ENCODE data around the gene SCAPER. TPM values are rescaled to one million over a fixed set of nuclear protein-coding genes. Genes with fewer than 3 reads are reported as not detected.

The SCAPER gene
- total RNA-seq, 2 experiments from 2014 or later: 10.4 to 22.3 TPM

DNA sequence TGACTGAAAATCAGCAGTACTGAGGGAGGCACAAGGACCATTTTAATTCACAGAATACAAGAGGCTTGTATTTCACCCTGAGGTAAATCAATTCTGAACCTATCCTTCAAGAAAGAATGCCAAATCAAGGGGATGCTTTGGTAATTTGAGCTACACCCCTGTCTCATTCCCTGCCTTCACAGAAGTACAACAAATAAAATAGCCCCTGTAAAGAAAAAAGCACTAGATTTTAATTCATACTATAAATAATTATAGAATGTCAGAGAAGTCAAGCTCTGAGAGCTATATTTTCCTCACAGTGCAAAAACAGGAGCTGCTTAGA lies 319.6 kb downstream of the SCAPER start:
- Histone ChIP-seq H2AFZ (ENCODE audit: low read length) (no peak overlapping the region), H3K27ac (ENCODE audit: low read depth, low read length, poor library complexity, severe bottlenecking) (no peak overlapping the region), H4K20me1 (ENCODE audit: insufficient read depth, low read length) (no peaks in the 10 kb centered on the region), H3K9me3 (ENCODE audit: low read length) (peaks cover 8% of the 10 kb centered on the region; the same call in 1 of the 2 replicates), H3K4me2 (ENCODE audit: low read length) (no peak overlapping the region), H3K36me3 (ENCODE audit: insufficient read depth, low read length) (no peaks in the 10 kb centered on the region), H3K4me1 (ENCODE audit: insufficient read depth, low read length, poor library complexity, severe bottlenecking) (no peaks in the 10 kb centered on the region), H3K9me2 (ENCODE audit: insufficient read depth, low read length) (no peaks in the 10 kb centered on the region), H3K79me2 (ENCODE audit: insufficient read depth, low read depth, low read length) (no peaks in the 10 kb centered on the region), H3K4me3 (ENCODE audit: low read depth, low read length, poor library complexity, severe bottlenecking) (no peak overlapping the region)
- intact Hi-C loops (cut with micrococcal nuclease; ENCODE audit: unreplicated experiment): no loop called here
- TF ChIP-seq EZH2phosphoT487 (IDR thresholded peaks at IDR 0.05; ENCODE audit: borderline replicate concordance, low read depth, low read length): no peak
- TF ChIP-seq, protein P1, sequence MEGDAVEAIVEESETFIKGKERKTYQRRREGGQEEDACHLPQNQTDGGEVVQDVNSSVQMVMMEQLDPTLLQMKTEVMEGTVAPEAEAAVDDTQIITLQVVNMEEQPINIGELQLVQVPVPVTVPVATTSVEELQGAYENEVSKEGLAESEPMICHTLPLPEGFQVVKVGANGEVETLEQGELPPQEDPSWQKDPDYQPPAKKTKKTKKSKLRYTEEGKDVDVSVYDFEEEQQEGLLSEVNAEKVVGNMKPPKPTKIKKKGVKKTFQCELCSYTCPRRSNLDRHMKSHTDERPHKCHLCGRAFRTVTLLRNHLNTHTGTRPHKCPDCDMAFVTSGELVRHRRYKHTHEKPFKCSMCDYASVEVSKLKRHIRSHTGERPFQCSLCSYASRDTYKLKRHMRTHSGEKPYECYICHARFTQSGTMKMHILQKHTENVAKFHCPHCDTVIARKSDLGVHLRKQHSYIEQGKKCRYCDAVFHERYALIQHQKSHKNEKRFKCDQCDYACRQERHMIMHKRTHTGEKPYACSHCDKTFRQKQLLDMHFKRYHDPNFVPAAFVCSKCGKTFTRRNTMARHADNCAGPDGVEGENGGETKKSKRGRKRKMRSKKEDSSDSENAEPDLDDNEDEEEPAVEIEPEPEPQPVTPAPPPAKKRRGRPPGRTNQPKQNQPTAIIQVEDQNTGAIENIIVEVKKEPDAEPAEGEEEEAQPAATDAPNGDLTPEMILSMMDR (conservative IDR thresholded peaks at IDR 0.05; ENCODE audit: low read length): no peak
- DNase-seq (ENCODE audit: low spot score): no peak
- ChIA-PET POLR2A (no interaction called here), CTCF (ENCODE audit: unreplicated experiment) (no interaction called here)
- no TSS peak for BruUV-seq (replicated peaks)

DNA sequence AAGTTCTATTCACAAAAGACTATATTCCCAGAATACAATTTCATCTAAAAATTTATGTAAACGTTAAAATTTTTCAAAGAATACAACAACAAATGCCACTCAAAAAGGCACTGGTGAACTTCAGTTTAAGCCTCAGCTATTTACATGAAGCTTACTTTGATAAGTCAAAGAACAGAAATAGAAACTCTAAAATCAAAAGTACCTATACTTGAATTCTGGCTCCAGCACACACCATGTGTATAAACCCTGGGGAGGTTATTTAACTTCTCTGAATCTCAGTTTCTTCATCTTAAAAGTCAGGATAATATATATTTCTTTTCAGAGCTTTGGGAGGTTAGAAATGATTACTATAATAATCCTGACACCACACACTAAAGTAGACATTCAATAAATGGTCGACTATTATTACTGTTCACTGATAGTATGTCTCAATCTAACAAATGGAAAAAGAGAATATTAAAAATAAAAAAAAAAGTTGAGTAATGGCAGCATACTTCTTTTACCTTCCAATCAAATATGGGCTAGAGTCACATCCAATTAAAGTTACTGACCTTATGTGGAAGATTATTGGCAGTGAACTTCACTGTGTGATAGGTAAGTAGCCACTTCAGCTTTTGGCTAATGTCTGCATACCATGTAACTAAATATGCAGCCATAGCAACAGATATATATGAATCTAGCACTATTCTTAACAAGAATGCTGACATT lies 320.1 kb downstream of the SCAPER start:
- H2AFZ ChIP-seq (ENCODE audit: low read length): no peak overlapping the region
- H3K27ac ChIP-seq (ENCODE audit: low read depth, low read length, poor library complexity, severe bottlenecking): no peak overlapping the region
- no peak for DNase-seq (ENCODE audit: low spot score)
- H3K4me3 ChIP-seq (ENCODE audit: low read depth, low read length, poor library complexity, severe bottlenecking): no peak overlapping the region
- POLR2A ChIA-PET: no interaction called here
- H3K79me2 ChIP-seq (ENCODE audit: insufficient read depth, low read depth, low read length): no peaks in the 10 kb centered on the region
- H3K4me1 ChIP-seq (ENCODE audit: insufficient read depth, low read length, poor library complexity, severe bottlenecking): no peaks in the 10 kb centered on the region
- CTCF ChIA-PET (ENCODE audit: unreplicated experiment): no interaction called here
- H3K4me2 ChIP-seq (ENCODE audit: low read length): no peak overlapping the region
- intact Hi-C loops (cut with micrococcal nuclease; ENCODE audit: unreplicated experiment): no loop called here
- peaks cover 8% of the 10 kb centered on the region; the same call in 1 of the 2 replicates for H3K9me3 ChIP-seq (ENCODE audit: low read length)
- TF ChIP-seq, protein P1 (conservative IDR thresholded peaks at IDR 0.05; ENCODE audit: low read length): no peak
- TF ChIP-seq EZH2phosphoT487 (IDR thresholded peaks at IDR 0.05; ENCODE audit: borderline replicate concordance, low read depth, low read length): no peak
- BruUV-seq (replicated peaks): no TSS peak
- H4K20me1 ChIP-seq (ENCODE audit: insufficient read depth, low read length): no peaks in the 10 kb centered on the region
- no peaks in the 10 kb centered on the region for H3K36me3 ChIP-seq (ENCODE audit: insufficient read depth, low read length)
- H3K9me2 ChIP-seq (ENCODE audit: insufficient read depth, low read length): no peaks in the 10 kb centered on the region

DNA sequence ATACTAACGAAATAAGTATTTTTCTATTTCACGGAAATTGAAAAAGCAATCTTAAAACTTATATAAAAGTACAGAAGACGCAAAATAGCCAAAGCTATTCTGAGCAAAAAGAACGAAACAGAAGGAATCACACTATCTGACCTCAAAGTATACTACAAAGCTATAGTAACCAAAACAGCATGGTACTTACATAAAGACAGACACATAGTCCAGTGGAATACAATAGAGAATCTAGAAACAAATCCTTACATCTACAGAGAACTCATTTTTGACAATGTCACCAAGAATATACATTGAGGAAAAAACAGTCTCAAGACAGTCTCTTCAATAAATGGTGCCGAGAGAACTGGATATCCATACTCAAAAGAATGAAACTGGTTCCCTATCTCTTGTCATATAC lies 322.6 kb downstream of the SCAPER start:
- H2AFZ ChIP-seq (ENCODE audit: low read length): no peak overlapping the region
- H3K9me2 ChIP-seq (ENCODE audit: insufficient read depth, low read length): no peaks in the 10 kb centered on the region
- ChIA-PET CTCF (ENCODE audit: unreplicated experiment) (no interaction called here), POLR2A (no interaction called here)
- no peaks in the 10 kb centered on the region for H4K20me1 ChIP-seq (ENCODE audit: insufficient read depth, low read length)
- no peaks in the 10 kb centered on the region for H3K4me1 ChIP-seq (ENCODE audit: insufficient read depth, low read length, poor library complexity, severe bottlenecking)
- H3K36me3 ChIP-seq (ENCODE audit: insufficient read depth, low read length): no peaks in the 10 kb centered on the region
- TF ChIP-seq, protein P1 (conservative IDR thresholded peaks at IDR 0.05; ENCODE audit: low read length): no peak
- TF ChIP-seq EZH2phosphoT487 (IDR thresholded peaks at IDR 0.05; ENCODE audit: borderline replicate concordance, low read depth, low read length): no peak
- H3K9me3 ChIP-seq (ENCODE audit: low read length): peaks cover 8% of the 10 kb centered on the region; the same call in 1 of the 2 replicates
- H3K27ac ChIP-seq (ENCODE audit: low read depth, low read length, poor library complexity, severe bottlenecking): no peak overlapping the region
- H3K4me2 ChIP-seq (ENCODE audit: low read length): no peak overlapping the region
- intact Hi-C loops (cut with micrococcal nuclease; ENCODE audit: unreplicated experiment): no loop called here
- DNase-seq (ENCODE audit: low spot score): no peak
- BruUV-seq (replicated peaks): no TSS peak
- no peak overlapping the region for H3K4me3 ChIP-seq (ENCODE audit: low read depth, low read length, poor library complexity, severe bottlenecking)
- no peaks in the 10 kb centered on the region for H3K79me2 ChIP-seq (ENCODE audit: insufficient read depth, low read depth, low read length)

All from OCI-LY7 (cell line).